DOHH2 (cell line): ENCODE results near the gene PHRF1.

ENCODE experiments used
- CTCF ChIP-seq: fragments of 200-600 bp; sonication (generic); IDR thresholded peaks from one replicate; pipeline ENCODE4 v1.5.1; 2014; ENCODE audit warnings: antibody characterized with exemption, mild to moderate bottlenecking, low read depth, low read length; ENCODE audit not compliant: poor library complexity, severe bottlenecking
- EZH2phosphoT487 ChIP-seq: fragments of 200-600 bp; sonication (generic); IDR thresholded peaks from 2 replicates; pipeline ENCODE4 v1.6.1; 2017; ENCODE audit warnings: borderline replicate concordance, mild to moderate bottlenecking, antibody characterized with exemption, low read length, moderate library complexity, mixed read lengths

DNA sequence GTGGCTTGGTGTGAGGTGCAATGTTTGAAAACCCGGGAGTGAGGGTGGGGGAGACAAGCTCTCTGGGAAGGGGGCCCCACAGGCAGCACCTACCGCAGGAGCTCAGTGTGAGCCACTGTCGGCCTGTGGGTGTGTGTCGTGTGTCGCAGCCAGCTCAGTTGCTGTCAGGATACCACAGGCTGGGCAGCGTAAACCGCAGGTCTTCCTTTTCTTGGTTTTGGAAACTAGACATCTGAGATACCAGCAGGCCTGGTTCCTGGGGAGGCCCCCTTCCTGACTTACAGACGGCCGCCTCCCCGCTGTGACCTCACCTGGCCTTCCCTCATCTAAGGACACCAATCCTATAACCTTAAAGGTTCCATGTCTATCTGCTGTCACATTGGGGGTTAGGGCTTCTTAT lies 20.1 kb downstream of the PHRF1 start:
- TF ChIP-seq CTCF (no peak), EZH2phosphoT487 (no peak)
